Measurements from ENCODE around the gene PRKAG2.

Gene PRKAG2

GRCh38 chr7:151726652-151727578 is 150.0 kb downstream of the PRKAG2 start:
- no peak overlapping the region for H3K4me3 ChIP-seq (ENCODE audit: low read length)
- TF ChIP-seq CTCF (IDR thresholded peaks at IDR 0.05; ENCODE audit: insufficient read depth, low read depth, low read length, missing control alignments): no peak
- DNase-seq (ENCODE audit: low read depth): no peak

- no peak for DNase-seq (ENCODE audit: low read depth)
- no peak for TF ChIP-seq CTCF (IDR thresholded peaks at IDR 0.05; ENCODE audit: insufficient read depth, low read depth, low read length, missing control alignments)
- no peak overlapping the region for H3K4me3 ChIP-seq (ENCODE audit: low read length)
Observed at GRCh38 chr7:151725844-151726651, 150.9 kb downstream of the PRKAG2 start.

GRCh38 chr7:151724920-151725584 is 151.9 kb downstream of the PRKAG2 start:
- H3K4me3 ChIP-seq (ENCODE audit: low read length): no peak overlapping the region
- DNase-seq (ENCODE audit: low read depth): no peak
- TF ChIP-seq CTCF (IDR thresholded peaks at IDR 0.05; ENCODE audit: insufficient read depth, low read depth, low read length, missing control alignments): no peak

- no peak for TF ChIP-seq CTCF (IDR thresholded peaks at IDR 0.05; ENCODE audit: insufficient read depth, low read depth, low read length, missing control alignments)
- no peak for DNase-seq (ENCODE audit: low read depth)
- no peak overlapping the region for H3K4me3 ChIP-seq (ENCODE audit: low read length)
Observed at GRCh38 chr7:151724250-151724915, 152.5 kb downstream of the PRKAG2 start.

GRCh38 chr7:151723321-151723720 is 153.6 kb downstream of the PRKAG2 start:
- no peak for TF ChIP-seq CTCF (IDR thresholded peaks at IDR 0.05; ENCODE audit: insufficient read depth, low read depth, low read length, missing control alignments)
- DNase-seq (ENCODE audit: low read depth): no peak

GRCh38 chr7:151722533-151722932 is 154.4 kb downstream of the PRKAG2 start:
- no peak for DNase-seq (ENCODE audit: low read depth)
- no peak for TF ChIP-seq CTCF (IDR thresholded peaks at IDR 0.05; ENCODE audit: insufficient read depth, low read depth, low read length, missing control alignments)
- H3K4me3 ChIP-seq (ENCODE audit: low read length): no peak overlapping the region

More at GRCh38 chr7:151723321-151723720, 153.6 kb downstream of the PRKAG2 start:
- no peak overlapping the region for H3K4me3 ChIP-seq (ENCODE audit: low read length)
